Spleen (tissue), 7 donors: ENCODE data around the gene MBNL3.

Experiments used
- CTCF ChIP-seq, 11 experiments: fragments of 200-600 bp in 7 of 11; fragments of 450-650 bp in 4 of 11; sonication (generic) in 4 of 11; IDR thresholded peaks in 8 of 11; conservative IDR thresholded peaks in 3 of 11; 1 replicate in 7 of 11; 2 replicates in 4 of 11; pipeline versions ENCODE4 v1.4.0 to v1.8.0; 2016 to 2021; ENCODE audit warnings: antibody characterized with exemption in 11 of 11, inconsistent platforms in 4 of 11, mild to moderate bottlenecking in 1 of 11
- POLR2A ChIP-seq, 3 donors: fragments of 450-650 bp; IDR thresholded peaks; one replicate each; pipeline ENCODE4 v1.5.1; 2017; ENCODE audit warnings: antibody characterized with exemption in 3 of 3, mild to moderate bottlenecking in 1 of 3
- POLR2AphosphoS5 ChIP-seq, 3 donors: sonication (generic); formaldehyde crosslinking; IDR thresholded peaks; one replicate each; pipeline ENCODE4 v1.5.1; 2017; ENCODE audit warnings: antibody characterized with exemption in 3 of 3
- donor health status: DM: no; HTN: no; CAD: no; lungs with moderate emphysema.
- donor health status: DM: no; HTN: no; CAD: no.
- donor health status: DM: no; HTN: no; CAD: no.

GRCh38 chrX:132483488-132483887, 5.3 kb downstream of the MBNL3 start:
- TF ChIP-seq CTCF (IDR thresholded peaks at IDR 0.05 in 8 of 11, conservative IDR thresholded peaks at IDR 0.05 in 3 of 11) (no peak), POLR2A (IDR thresholded peaks at IDR 0.05) (no peak), POLR2AphosphoS5 (IDR thresholded peaks at IDR 0.05) (no peak)
